ENCODE results near the gene ZNF169. TPM values are rescaled to one million over a fixed set of nuclear protein-coding genes. Genes with fewer than 3 reads are reported as not detected.
"Not testable (repeated sequence)": the region's sequence is repeated elsewhere in the genome, so short reads cannot be mapped to it uniquely, and the experiment has no call there.

The ZNF169 gene
- total and polyA plus RNA-seq, 3 donors from 2014 or later = 5.7 to 17.0 (median 15.6) TPM

- no peak for TF ChIP-seq POLR2A (IDR thresholded peaks at IDR 0.05)
- TF ChIP-seq, protein P1, sequence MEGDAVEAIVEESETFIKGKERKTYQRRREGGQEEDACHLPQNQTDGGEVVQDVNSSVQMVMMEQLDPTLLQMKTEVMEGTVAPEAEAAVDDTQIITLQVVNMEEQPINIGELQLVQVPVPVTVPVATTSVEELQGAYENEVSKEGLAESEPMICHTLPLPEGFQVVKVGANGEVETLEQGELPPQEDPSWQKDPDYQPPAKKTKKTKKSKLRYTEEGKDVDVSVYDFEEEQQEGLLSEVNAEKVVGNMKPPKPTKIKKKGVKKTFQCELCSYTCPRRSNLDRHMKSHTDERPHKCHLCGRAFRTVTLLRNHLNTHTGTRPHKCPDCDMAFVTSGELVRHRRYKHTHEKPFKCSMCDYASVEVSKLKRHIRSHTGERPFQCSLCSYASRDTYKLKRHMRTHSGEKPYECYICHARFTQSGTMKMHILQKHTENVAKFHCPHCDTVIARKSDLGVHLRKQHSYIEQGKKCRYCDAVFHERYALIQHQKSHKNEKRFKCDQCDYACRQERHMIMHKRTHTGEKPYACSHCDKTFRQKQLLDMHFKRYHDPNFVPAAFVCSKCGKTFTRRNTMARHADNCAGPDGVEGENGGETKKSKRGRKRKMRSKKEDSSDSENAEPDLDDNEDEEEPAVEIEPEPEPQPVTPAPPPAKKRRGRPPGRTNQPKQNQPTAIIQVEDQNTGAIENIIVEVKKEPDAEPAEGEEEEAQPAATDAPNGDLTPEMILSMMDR (IDR thresholded peaks at IDR 0.05) = no peak
- 79 to 80% methylated on average over 2 of the region's 2 CpGs for WGBS, 2 donors
- Histone ChIP-seq H3K27me3 (no peaks in the 10 kb centered on the region), H3K4me1 (no peaks in the 10 kb centered on the region), H3K27ac (no peak overlapping the region), H3K9me3 (no peaks in the 10 kb centered on the region), H3K4me3 (no peak overlapping the region), H3K36me3 (ENCODE audit: low read depth, missing control alignments) (no peaks in the 10 kb centered on the region)
- DNase-seq = no peak
- intact Hi-C loops (cut with DNase I; ENCODE audit: low total_unique reads) = no loop called here
Measured at GRCh38 chr9:94245651-94246050, 13.4 kb upstream of the ZNF169 start.

GRCh38 chr9:94250456-94250855 lies 8.6 kb upstream of the ZNF169 start:
- Histone ChIP-seq H3K9me3 (no peaks in the 10 kb centered on the region), H3K4me1 (no peaks in the 10 kb centered on the region), H3K27ac (no peak overlapping the region), H3K4me3 (no peak overlapping the region), H3K36me3 (ENCODE audit: low read depth, missing control alignments) (no peaks in the 10 kb centered on the region), H3K27me3 (no peaks in the 10 kb centered on the region)
- intact Hi-C loops (cut with DNase I; ENCODE audit: low total_unique reads) = no loop called here
- WGBS, 2 donors = 48 to 78% methylated on average over 4 of the region's 4 CpGs
- TF ChIP-seq, protein P1 (IDR thresholded peaks at IDR 0.05) = no peak
- TF ChIP-seq POLR2A (IDR thresholded peaks at IDR 0.05) = no peak
- no peak for DNase-seq

GRCh38 chr9:94256007-94256406 lies 3.1 kb upstream of the ZNF169 start:
- no peak overlapping the region for H3K27ac ChIP-seq
- no peaks in the 10 kb centered on the region for H3K9me3 ChIP-seq
- H3K36me3 ChIP-seq (ENCODE audit: low read depth, missing control alignments) = no peaks in the 10 kb centered on the region
- H3K4me3 ChIP-seq = no peak overlapping the region
- peaks cover 3% of the 10 kb centered on the region for H3K4me1 ChIP-seq
- H3K27me3 ChIP-seq = no peaks in the 10 kb centered on the region
- DNase-seq = no peak
- intact Hi-C loops (cut with DNase I; ENCODE audit: low total_unique reads) = no loop called here
- no peak for TF ChIP-seq POLR2A (IDR thresholded peaks at IDR 0.05)
- TF ChIP-seq, protein P1 (IDR thresholded peaks at IDR 0.05) = no peak
- WGBS, 2 donors = 47 to 56% methylated on average over 2 of the region's 2 CpGs

DNA sequence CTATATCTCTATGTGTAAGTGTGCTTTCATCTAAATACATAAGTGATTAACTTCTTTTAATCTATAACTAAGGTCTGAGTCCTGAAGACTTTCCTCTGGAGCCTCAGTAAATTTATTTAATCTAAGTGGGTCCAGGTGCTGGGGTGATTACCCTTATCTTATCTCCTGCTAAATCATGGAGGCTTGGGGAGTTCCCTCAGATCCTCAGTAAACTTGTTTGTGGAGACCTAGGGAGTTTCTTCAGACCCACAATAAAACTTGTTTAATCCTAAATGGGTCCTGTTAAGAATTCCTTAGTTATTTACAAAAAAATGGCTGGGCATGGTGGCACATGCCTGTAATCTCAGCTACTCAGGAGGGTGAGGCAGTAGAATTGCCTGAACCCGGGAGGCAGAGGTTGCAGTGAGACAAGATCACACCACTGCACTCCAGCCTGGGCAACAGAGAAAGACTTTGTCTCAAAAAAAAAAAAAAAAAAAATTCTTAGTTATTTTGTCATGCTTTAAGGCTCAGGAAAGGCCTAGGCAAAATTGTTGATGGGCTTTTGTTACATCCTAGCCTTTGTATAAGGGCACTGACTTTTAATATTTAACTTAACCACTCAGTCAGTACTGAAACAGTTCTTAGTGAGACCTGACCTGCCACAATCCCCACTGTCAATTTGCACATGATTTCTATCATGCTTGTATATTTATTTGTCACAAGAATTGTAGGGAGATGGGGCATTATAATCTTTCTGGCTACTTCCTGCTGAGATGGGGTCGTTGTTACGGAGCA lies 6.7 kb downstream of the ZNF169 start:
- DNase-seq; H3K27ac ChIP-seq; intact Hi-C loops (cut with DNase I; ENCODE audit: low total_unique reads); H3K4me1 ChIP-seq; H3K9me3 ChIP-seq; H3K36me3 ChIP-seq (ENCODE audit: low read depth, missing control alignments); H3K4me3 ChIP-seq; H3K27me3 ChIP-seq: not testable (repeated sequence)
- 96 to 98% methylated on average over 3 of the region's 3 CpGs for WGBS, 2 donors

DNA sequence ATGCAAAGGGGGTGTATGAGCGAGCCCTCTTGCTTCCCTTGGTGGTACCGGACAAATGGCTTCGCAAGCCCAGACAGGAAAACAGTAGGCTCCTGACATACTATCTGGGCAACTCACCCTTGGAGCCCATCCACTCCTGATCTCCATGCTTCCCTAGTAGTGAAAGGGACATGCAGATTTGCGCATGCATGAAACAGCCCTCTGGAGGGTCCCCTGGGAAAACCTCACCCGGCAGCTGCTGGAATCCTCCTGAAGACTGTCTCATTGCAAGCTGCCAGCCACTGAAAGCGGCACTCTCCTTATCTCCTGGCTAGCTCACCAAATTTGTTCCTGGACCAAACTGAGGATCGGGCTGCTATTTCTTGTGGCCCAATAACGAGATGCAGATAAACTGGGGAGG lies 10.2 kb downstream of the ZNF169 start:
- DNase-seq = no peak
- Histone ChIP-seq H3K27ac (no peak overlapping the region), H3K4me3 (no peak overlapping the region), H3K27me3 (no peaks in the 10 kb centered on the region), H3K4me1 (no peaks in the 10 kb centered on the region), H3K9me3 (no peaks in the 10 kb centered on the region), H3K36me3 (ENCODE audit: low read depth, missing control alignments) (no peaks in the 10 kb centered on the region)
- TF ChIP-seq, protein P1 (IDR thresholded peaks at IDR 0.05) = no peak
- TF ChIP-seq POLR2A (IDR thresholded peaks at IDR 0.05) = no peak
- WGBS, 2 donors = 92 to 98% methylated on average over 8 of the region's 8 CpGs
- intact Hi-C loops (cut with DNase I; ENCODE audit: low total_unique reads) = no loop called here
